HepG2 (cell line): ENCODE data around the gene PARK7. TPM values are rescaled to one million over a fixed set of nuclear protein-coding genes. Genes with fewer than 3 reads are reported as not detected.

ENCODE experiments used
- BCLAF1 ChIP-seq: fragments of 450-650 bp; IDR thresholded peaks from 2 replicates; pipeline ENCODE4 v1.6.1; 2017; ENCODE audit warnings: mild to moderate bottlenecking
- FOXA3 ChIP-seq: IDR thresholded peaks from 2 replicates; pipeline ENCODE4 v1.6.1; 2016; ENCODE audit warnings: missing genetic modification reagents, missing compliant biosample characterization
- HOXA9 ChIP-seq: sonication (generic); formaldehyde crosslinking; IDR thresholded peaks from 2 replicates; pipeline ENCODE4 v1.8.1; 2022; ENCODE audit warnings: missing genetic modification reagents, mild to moderate bottlenecking, moderate library complexity, borderline replicate concordance
- KLF12 ChIP-seq: sonication (generic); formaldehyde crosslinking; IDR thresholded peaks from 2 replicates; pipeline ENCODE4 v1.4.0; 2020; ENCODE audit warnings: missing genetic modification reagents, borderline replicate concordance
- MBD4 ChIP-seq: IDR thresholded peaks from 2 replicates; pipeline ENCODE4 v1.6.1; 2012; ENCODE audit warnings: low read length, inconsistent platforms, borderline replicate concordance
- PAF1 ChIP-seq: IDR thresholded peaks from 2 replicates; pipeline ENCODE4 v1.6.1; 2016; ENCODE audit warnings: missing genetic modification reagents, missing compliant biosample characterization
- SP4 ChIP-seq: sonication (generic); formaldehyde crosslinking; IDR thresholded peaks from 2 replicates; pipeline ENCODE4 v1.8.1; 2023; ENCODE audit warnings: mild to moderate bottlenecking, missing genetic modification reagents
- SSRP1 ChIP-seq: IDR thresholded peaks from 2 replicates; pipeline ENCODE4 v1.6.1; 2016; ENCODE audit warnings: control low read depth
- ZFP1 ChIP-seq: IDR thresholded peaks from 2 replicates; pipeline ENCODE4 v1.6.1; 2016
- ZNF564 ChIP-seq: sonication (generic); formaldehyde crosslinking; IDR thresholded peaks from 2 replicates; pipeline ENCODE4 v1.8.1; 2023; ENCODE audit warnings: mild to moderate bottlenecking, missing genetic modification reagents
- ZSCAN25 ChIP-seq: sonication (generic); formaldehyde crosslinking; IDR thresholded peaks from 2 replicates; pipeline ENCODE4 v1.8.0; 2022; ENCODE audit warnings: mild to moderate bottlenecking, missing genetic modification reagents
- polyA plus RNA-seq, 8 experiments: library from polyadenylated mRNA; depleted of rRNA in 3 of 8; stranded (reverse) in 7 of 8; unstranded in 1 of 8; fragments of >200 nt; fragmentation: Illumina TruSeq in 4 of 8; extraction: Trizol in 4 of 8; gene quantifications; 2 replicates each; pipeline versions ENCODE4 v1.2.1 to v1.2.3, GENCODE V29; 2011 to 2016; ENCODE audit warnings: low read depth in 4 of 8, missing spikeins in 1 of 8, mixed read lengths in 1 of 8; ENCODE audit not compliant: insufficient read depth in 1 of 8
- total RNA-seq, 5 experiments: library from RNA; depleted of rRNA; stranded (reverse); fragments of >200 nt; fragmentation: Illumina TruSeq; extraction: Trizol; gene quantifications; 2 replicates each; pipeline ENCODE4 v1.2.3, GENCODE V29; 2016; ENCODE audit warnings: low read depth in 1 of 5
- TF ChIP-seq, protein P1 (sequence below): sonication (generic); formaldehyde crosslinking; IDR thresholded peaks from 2 replicates; pipeline ENCODE4 v1.8.0; 2022; ENCODE audit warnings: mild to moderate bottlenecking, missing genetic modification reagents; ENCODE audit not compliant: insufficient replicate concordance
- TF ChIP-seq, protein P2 (sequence below): sonication (generic); formaldehyde crosslinking; IDR thresholded peaks from 2 replicates; pipeline ENCODE4 v1.5.0; 2020; ENCODE audit warnings: mild to moderate bottlenecking, low read depth, missing genetic modification reagents, borderline replicate concordance
- TF ChIP-seq, protein P3 (sequence below), 2 experiments: sonication (generic) in 1 of 2; formaldehyde crosslinking in 1 of 2; IDR thresholded peaks; 2 replicates each; pipeline versions ENCODE4 v1.4.0 to v1.6.1; 2016 to 2020; ENCODE audit warnings: borderline replicate concordance in 1 of 2, low read depth in 1 of 2, mild to moderate bottlenecking in 1 of 2, missing genetic modification reagents in 1 of 2
- TF ChIP-seq, protein P4 (sequence below): sonication (generic); formaldehyde crosslinking; IDR thresholded peaks from 2 replicates; pipeline ENCODE4 v1.4.0; 2020; ENCODE audit warnings: missing genetic modification reagents, borderline replicate concordance

PARK7 gene
- total and polyA plus RNA-seq, 2 of the 13 experiments (the other 11 are each of a cell fraction or from before 2014, with no cell fraction given): 212 to 296 TPM

GRCh38 chr1:8022395-8023286 lies 61.1 kb downstream of the PARK7 start (continued):
- TF ChIP-seq BCLAF1: no peak
- 0 out of 2 replicates have a peak, but pooled peaks have one; percentile 66 for TF ChIP-seq MBD4
- TF ChIP-seq ZSCAN25 (CRISPR knock-in tag): no peak
- no peak for TF ChIP-seq ZNF564 (CRISPR knock-in tag)
- TF ChIP-seq, protein P1, sequence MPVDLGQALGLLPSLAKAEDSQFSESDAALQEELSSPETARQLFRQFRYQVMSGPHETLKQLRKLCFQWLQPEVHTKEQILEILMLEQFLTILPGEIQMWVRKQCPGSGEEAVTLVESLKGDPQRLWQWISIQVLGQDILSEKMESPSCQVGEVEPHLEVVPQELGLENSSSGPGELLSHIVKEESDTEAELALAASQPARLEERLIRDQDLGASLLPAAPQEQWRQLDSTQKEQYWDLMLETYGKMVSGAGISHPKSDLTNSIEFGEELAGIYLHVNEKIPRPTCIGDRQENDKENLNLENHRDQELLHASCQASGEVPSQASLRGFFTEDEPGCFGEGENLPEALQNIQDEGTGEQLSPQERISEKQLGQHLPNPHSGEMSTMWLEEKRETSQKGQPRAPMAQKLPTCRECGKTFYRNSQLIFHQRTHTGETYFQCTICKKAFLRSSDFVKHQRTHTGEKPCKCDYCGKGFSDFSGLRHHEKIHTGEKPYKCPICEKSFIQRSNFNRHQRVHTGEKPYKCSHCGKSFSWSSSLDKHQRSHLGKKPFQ (CRISPR knock-in tag): peak; percentile 49
- TF ChIP-seq, protein P2, sequence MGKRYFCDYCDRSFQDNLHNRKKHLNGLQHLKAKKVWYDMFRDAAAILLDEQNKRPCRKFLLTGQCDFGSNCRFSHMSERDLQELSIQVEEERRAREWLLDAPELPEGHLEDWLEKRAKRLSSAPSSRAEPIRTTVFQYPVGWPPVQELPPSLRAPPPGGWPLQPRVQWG (CRISPR knock-in tag): no peak
- peak; percentile 28; the same call in 1 of the 2 replicates for TF ChIP-seq PAF1
- TF ChIP-seq, protein P3, sequence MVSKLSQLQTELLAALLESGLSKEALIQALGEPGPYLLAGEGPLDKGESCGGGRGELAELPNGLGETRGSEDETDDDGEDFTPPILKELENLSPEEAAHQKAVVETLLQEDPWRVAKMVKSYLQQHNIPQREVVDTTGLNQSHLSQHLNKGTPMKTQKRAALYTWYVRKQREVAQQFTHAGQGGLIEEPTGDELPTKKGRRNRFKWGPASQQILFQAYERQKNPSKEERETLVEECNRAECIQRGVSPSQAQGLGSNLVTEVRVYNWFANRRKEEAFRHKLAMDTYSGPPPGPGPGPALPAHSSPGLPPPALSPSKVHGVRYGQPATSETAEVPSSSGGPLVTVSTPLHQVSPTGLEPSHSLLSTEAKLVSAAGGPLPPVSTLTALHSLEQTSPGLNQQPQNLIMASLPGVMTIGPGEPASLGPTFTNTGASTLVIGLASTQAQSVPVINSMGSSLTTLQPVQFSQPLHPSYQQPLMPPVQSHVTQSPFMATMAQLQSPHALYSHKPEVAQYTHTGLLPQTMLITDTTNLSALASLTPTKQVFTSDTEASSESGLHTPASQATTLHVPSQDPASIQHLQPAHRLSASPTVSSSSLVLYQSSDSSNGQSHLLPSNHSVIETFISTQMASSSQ (IDR thresholded peaks at IDR 0.05; ENCODE audit: low read depth): no peak
- TF ChIP-seq, protein P3 (CRISPR knock-in tag; IDR thresholded peaks at IDR 0.05; ENCODE audit: borderline replicate concordance): peak; percentile 11; the same call in 1 of the 2 replicates
- no peak; the same call in 1 of the 2 replicates for TF ChIP-seq FOXA3 (CRISPR knock-in tag)
- TF ChIP-seq SSRP1 (CRISPR knock-in tag): peak; percentile 78
- no peak for TF ChIP-seq ZFP1 (CRISPR knock-in tag)
- TF ChIP-seq KLF12 (CRISPR knock-in tag): no peak
- no peak for TF ChIP-seq SP4 (CRISPR knock-in tag)
- TF ChIP-seq, protein P4, sequence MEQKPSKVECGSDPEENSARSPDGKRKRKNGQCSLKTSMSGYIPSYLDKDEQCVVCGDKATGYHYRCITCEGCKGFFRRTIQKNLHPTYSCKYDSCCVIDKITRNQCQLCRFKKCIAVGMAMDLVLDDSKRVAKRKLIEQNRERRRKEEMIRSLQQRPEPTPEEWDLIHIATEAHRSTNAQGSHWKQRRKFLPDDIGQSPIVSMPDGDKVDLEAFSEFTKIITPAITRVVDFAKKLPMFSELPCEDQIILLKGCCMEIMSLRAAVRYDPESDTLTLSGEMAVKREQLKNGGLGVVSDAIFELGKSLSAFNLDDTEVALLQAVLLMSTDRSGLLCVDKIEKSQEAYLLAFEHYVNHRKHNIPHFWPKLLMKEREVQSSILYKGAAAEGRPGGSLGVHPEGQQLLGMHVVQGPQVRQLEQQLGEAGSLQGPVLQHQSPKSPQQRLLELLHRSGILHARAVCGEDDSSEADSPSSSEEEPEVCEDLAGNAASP: no peak
- TF ChIP-seq HOXA9 (CRISPR knock-in tag): no peak
